Astrocyte (in vitro differentiated cells and primary cell): ENCODE results near the gene PDE4C. TPM values are rescaled to one million over a fixed set of nuclear protein-coding genes. Genes with fewer than 3 reads are reported as not detected.

Source experiments
- DNase-seq: peaks from one replicate; pipeline ENCODE4 v3.0.0-alpha.2; 2010; ENCODE audit warnings: low read depth
- FAIRE-seq: peaks from 2 replicates; lab custom pipeline; 2011; peaks lifted over from hg19 to GRCh38; lab: Jason Lieb, UNC
- H2AFZ ChIP-seq: 2 replicates; pipeline ENCODE4 v1.6.0; 2012; ENCODE audit warnings: low read depth, low read length, inconsistent platforms
- H3K27ac ChIP-seq: 2 replicates; pipeline ENCODE4 v1.5.1; 2011; ENCODE audit warnings: low read depth, low read length, inconsistent platforms
- H3K27me3 ChIP-seq: 2 replicates; pipeline ENCODE4 v1.6.0; 2011; ENCODE audit warnings: low read length, inconsistent platforms; ENCODE audit not compliant: insufficient read depth
- H3K36me3 ChIP-seq: 2 replicates; pipeline ENCODE4 v1.5.1; 2011; ENCODE audit warnings: low read length, inconsistent platforms; ENCODE audit not compliant: insufficient read depth
- H3K4me1 ChIP-seq: 2 replicates; pipeline ENCODE4 v1.5.1; 2011; ENCODE audit warnings: low read length, inconsistent platforms; ENCODE audit not compliant: insufficient read depth
- H3K4me2 ChIP-seq: 2 replicates; pipeline ENCODE4 v1.6.0; 2012; ENCODE audit warnings: low read length, inconsistent platforms
- H3K4me3 ChIP-seq: 2 replicates; pipeline ENCODE4 v1.5.1; 2011; ENCODE audit warnings: low read depth, mild to moderate bottlenecking, low read length, inconsistent platforms; ENCODE audit not compliant: insufficient read depth
- H3K79me2 ChIP-seq: 2 replicates; pipeline ENCODE4 v1.6.0; 2012; ENCODE audit warnings: mild to moderate bottlenecking, low read length, inconsistent platforms; ENCODE audit not compliant: insufficient read depth
- H3K9ac ChIP-seq: 2 replicates; pipeline ENCODE4 v1.6.0; 2012; ENCODE audit warnings: mild to moderate bottlenecking, low read length, inconsistent platforms
- H3K9me3 ChIP-seq: 2 replicates; pipeline ENCODE4 v1.5.1; 2012; ENCODE audit warnings: low read depth, mild to moderate bottlenecking, low read length, inconsistent platforms; ENCODE audit not compliant: insufficient read depth
- H4K20me1 ChIP-seq: 2 replicates; pipeline ENCODE4 v1.6.0; 2012; ENCODE audit warnings: low read length, inconsistent platforms; ENCODE audit not compliant: insufficient read depth
- H3K27ac Mint-ChIP-seq: one replicate; pipeline ENCODE4 v1.8.0; 2021; ENCODE audit warnings: mild to moderate bottlenecking, mixed read lengths; ENCODE audit not compliant: unreplicated experiment
- H3K27me3 Mint-ChIP-seq: one replicate; pipeline ENCODE4 v1.8.0; 2021; ENCODE audit warnings: low read depth, mixed read lengths; ENCODE audit not compliant: unreplicated experiment
- H3K36me3 Mint-ChIP-seq: one replicate; pipeline ENCODE4 v1.8.0; 2021; ENCODE audit warnings: low read depth, mixed read lengths; ENCODE audit not compliant: unreplicated experiment
- H3K4me1 Mint-ChIP-seq: one replicate; pipeline ENCODE4 v1.8.0; 2021; ENCODE audit warnings: low read depth, mixed read lengths; ENCODE audit not compliant: unreplicated experiment
- H3K4me3 Mint-ChIP-seq: one replicate; pipeline ENCODE4 v1.8.0; 2021; ENCODE audit warnings: mild to moderate bottlenecking, moderate library complexity, mixed read lengths; ENCODE audit not compliant: unreplicated experiment
- H3K9me3 Mint-ChIP-seq: one replicate; pipeline ENCODE4 v1.8.0; 2021; ENCODE audit warnings: mild to moderate bottlenecking, mixed read lengths; ENCODE audit not compliant: unreplicated experiment
- CTCF ChIP-seq: IDR thresholded peaks from 2 replicates; pipeline ENCODE4 v1.5.1; 2011; ENCODE audit warnings: low read depth, mild to moderate bottlenecking, inconsistent platforms, low read length, moderate library complexity; ENCODE audit not compliant: insufficient read depth
- EZH2 ChIP-seq: IDR thresholded peaks from 2 replicates; pipeline ENCODE4 v1.6.1; 2012; ENCODE audit warnings: mild to moderate bottlenecking, low read length, inconsistent platforms; ENCODE audit not compliant: insufficient read depth
- total RNA-seq: library from RNA; stranded (reverse); gene quantifications from 2 replicates; pipeline ENCODE4 v1.2.1, GENCODE V29; 2021

PDE4C gene
- total RNA-seq, 1 donor from 2014 or later, result 0.64 TPM

- no peak overlapping the region for H3K4me2 ChIP-seq
- DNase-seq (no peak), FAIRE-seq (no peak)
- no peaks in the 10 kb centered on the region for H3K36me3 ChIP-seq
- no peak overlapping the region for H3K27ac ChIP-seq
- no peaks in the 10 kb centered on the region for H3K27me3 Mint-ChIP-seq
- H3K36me3 Mint-ChIP-seq, result peaks cover 25% of the 10 kb centered on the region
- H2AFZ ChIP-seq, result no peak overlapping the region
- H4K20me1 ChIP-seq, result peaks cover 28% of the 10 kb centered on the region
- no peak overlapping the region for H3K27ac Mint-ChIP-seq
- no peak overlapping the region for H3K9ac ChIP-seq
- H3K79me2 ChIP-seq, result peaks cover 6% of the 10 kb centered on the region
- H3K27me3 ChIP-seq, result no peaks in the 10 kb centered on the region
- peaks cover under 1% of the 10 kb centered on the region for H3K9me3 Mint-ChIP-seq
- peaks cover 11% of the 10 kb centered on the region for H3K4me1 ChIP-seq
- no peak overlapping the region for H3K4me3 Mint-ChIP-seq
- no peaks in the 10 kb centered on the region for H3K9me3 ChIP-seq
- no peaks in the 10 kb centered on the region for H3K4me1 Mint-ChIP-seq
- TF ChIP-seq EZH2 (no peak), CTCF (no peak)
- H3K4me3 ChIP-seq, result no peak overlapping the region
Observed at GRCh38 chr19:18270326-18270725, 44.1 kb upstream of the PDE4C start.

GRCh38 chr19:18269070-18269723, 43.0 kb upstream of the PDE4C start:
- H3K9ac ChIP-seq, result no peak overlapping the region
- H3K79me2 ChIP-seq, result peaks cover under 1% of the 10 kb centered on the region
- no peak overlapping the region for H3K4me3 ChIP-seq
- H3K27me3 ChIP-seq, result no peaks in the 10 kb centered on the region
- H3K27ac Mint-ChIP-seq, result peak overlapping the region; percentile 7
- peaks cover 3% of the 10 kb centered on the region for H3K9me3 Mint-ChIP-seq
- H3K9me3 ChIP-seq, result no peaks in the 10 kb centered on the region
- peaks cover 29% of the 10 kb centered on the region for H3K36me3 Mint-ChIP-seq
- H3K4me3 Mint-ChIP-seq, result no peak overlapping the region
- H3K4me2 ChIP-seq, result no peak overlapping the region
- no peak overlapping the region for H2AFZ ChIP-seq
- DNase-seq (no peak), FAIRE-seq (no peak)
- H3K27ac ChIP-seq, result no peak overlapping the region
- H3K4me1 Mint-ChIP-seq, result no peaks in the 10 kb centered on the region
- peaks cover 18% of the 10 kb centered on the region for H4K20me1 ChIP-seq
- no peaks in the 10 kb centered on the region for H3K4me1 ChIP-seq
- TF ChIP-seq CTCF (no peak), EZH2 (no peak)
- no peaks in the 10 kb centered on the region for H3K36me3 ChIP-seq
- H3K27me3 Mint-ChIP-seq, result no peaks in the 10 kb centered on the region
